Measurements from ENCODE around the gene TTC9B.

DNA sequence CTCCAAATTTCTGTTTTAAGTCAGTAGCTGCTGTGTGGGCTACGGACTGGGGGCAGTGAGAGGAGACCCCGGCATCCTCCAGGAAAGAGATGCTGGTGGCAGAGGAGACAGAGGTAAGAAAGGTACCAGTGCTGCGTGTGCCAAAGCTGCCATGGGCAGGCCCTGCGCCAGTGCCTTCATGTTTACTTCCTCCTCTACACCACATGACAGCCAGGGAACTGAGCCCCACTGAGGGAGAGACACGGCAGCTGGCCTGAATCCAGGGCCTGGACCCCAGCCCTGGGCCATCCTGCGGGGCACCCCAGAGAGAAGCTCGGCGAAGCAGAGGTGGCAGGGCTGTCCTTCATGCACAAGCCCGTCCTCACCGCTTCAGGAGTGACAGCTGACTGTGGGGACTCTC, 31.0 kb upstream of the TTC9B start:
- TF ChIP-seq, protein P1, sequence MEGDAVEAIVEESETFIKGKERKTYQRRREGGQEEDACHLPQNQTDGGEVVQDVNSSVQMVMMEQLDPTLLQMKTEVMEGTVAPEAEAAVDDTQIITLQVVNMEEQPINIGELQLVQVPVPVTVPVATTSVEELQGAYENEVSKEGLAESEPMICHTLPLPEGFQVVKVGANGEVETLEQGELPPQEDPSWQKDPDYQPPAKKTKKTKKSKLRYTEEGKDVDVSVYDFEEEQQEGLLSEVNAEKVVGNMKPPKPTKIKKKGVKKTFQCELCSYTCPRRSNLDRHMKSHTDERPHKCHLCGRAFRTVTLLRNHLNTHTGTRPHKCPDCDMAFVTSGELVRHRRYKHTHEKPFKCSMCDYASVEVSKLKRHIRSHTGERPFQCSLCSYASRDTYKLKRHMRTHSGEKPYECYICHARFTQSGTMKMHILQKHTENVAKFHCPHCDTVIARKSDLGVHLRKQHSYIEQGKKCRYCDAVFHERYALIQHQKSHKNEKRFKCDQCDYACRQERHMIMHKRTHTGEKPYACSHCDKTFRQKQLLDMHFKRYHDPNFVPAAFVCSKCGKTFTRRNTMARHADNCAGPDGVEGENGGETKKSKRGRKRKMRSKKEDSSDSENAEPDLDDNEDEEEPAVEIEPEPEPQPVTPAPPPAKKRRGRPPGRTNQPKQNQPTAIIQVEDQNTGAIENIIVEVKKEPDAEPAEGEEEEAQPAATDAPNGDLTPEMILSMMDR (IDR thresholded peaks at IDR 0.05): no peak
- TF ChIP-seq POLR2A (IDR thresholded peaks at IDR 0.05; ENCODE audit: low read depth) (no peak), POLR2AphosphoS5 (IDR thresholded peaks at IDR 0.05) (no peak), EP300 (IDR thresholded peaks at IDR 0.05) (no peak)
